GM21381 (cell line): Measurements from ENCODE around the gene PCDHA4.

Experiments
- ATAC-seq: cut with Tn5 transposase; IDR thresholded peaks from one replicate; pipeline ENCODE4 v1.9.1; 2021; ENCODE audit warnings: mild to moderate bottlenecking, moderate library complexity; ENCODE audit not compliant: unreplicated experiment

The PCDHA4 gene

DNA sequence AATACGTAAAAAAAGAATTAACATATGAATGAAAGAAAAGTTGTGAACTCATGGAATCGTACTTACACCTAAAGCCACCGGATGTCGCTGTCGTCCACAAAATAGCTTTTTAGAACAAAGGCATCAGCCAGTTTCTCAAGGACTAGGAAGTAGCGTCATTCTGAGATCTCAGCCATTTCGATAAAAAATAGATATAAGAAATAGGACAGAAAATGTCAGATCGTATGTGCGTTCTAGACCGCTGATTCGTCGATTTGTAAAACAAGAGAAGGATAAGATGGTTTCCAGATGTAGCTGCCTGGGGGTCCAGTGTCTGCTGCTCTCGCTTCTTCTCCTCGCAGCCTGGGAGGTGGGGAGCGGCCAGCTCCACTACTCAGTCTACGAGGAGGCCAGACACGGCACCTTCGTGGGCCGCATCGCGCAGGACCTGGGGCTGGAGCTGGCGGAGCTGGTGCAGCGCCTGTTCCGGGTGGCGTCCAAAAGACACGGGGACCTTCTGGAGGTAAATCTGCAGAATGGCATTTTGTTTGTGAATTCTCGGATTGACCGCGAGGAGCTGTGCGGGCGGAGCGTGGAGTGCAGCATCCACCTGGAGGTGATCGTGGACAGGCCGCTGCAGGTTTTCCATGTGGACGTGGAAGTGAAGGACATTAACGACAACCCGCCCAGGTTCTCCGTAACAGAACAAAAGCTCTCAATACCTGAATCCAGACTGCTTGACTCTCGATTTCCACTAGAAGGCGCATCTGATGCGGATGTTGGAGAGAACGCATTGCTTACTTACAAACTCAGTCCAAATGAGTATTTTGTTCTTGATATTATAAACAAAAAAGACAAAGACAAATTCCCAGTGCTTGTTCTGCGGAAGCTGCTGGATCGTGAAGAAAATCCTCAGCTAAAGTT is 49.2 kb downstream of the PCDHA4 start, which contains the start of gene PCDHA10:
PCDHA10 (plus strand) TSS at position 126 of the 903 bp plus-strand sequence; CDS start at position 278, 152 bp downstream.
- no peak for ATAC-seq

DNA sequence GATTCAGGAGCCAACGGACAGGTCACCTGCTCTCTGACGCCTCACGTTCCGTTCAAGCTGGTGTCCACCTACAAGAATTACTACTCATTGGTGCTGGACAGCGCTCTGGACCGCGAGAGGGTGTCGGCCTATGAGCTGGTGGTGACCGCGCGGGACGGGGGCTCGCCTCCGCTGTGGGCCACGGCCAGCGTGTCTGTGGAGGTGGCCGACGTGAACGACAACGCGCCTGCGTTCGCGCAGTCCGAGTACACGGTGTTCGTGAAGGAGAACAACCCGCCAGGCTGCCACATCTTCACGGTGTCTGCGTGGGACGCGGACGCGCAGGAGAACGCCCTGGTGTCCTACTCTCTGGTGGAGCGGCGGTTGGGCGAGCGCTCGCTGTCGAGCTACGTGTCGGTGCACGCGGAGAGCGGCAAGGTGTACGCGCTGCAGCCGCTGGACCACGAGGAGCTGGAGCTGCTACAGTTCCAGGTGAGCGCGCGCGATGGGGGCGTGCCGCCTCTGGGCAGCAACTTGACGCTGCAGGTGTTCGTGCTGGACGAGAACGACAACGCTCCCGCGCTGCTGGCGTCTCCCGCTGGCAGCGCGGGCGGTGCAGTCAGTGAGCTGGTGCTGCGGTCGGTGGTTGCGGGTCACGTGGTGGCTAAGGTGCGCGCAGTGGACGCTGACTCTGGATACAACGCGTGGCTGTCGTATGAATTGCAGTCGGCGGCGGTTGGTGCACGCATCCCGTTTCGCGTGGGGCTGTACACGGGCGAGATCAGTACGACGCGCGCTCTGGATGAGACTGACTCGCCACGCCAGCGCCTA is 50.5 kb downstream of the PCDHA4 start:
- no peak for ATAC-seq

DNA sequence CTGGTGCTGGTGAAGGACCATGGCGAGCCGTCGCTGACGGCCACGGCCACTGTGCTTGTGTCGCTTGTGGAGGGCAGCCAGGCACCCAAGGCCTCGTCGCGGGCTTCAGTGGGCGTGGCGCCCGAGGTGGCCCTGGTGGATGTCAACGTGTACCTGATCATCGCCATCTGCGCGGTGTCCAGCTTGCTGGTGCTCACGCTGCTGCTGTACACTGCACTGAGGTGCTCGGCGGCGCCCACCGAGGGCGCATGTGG is 51.0 kb downstream of the PCDHA4 start:
- no peak for ATAC-seq

DNA sequence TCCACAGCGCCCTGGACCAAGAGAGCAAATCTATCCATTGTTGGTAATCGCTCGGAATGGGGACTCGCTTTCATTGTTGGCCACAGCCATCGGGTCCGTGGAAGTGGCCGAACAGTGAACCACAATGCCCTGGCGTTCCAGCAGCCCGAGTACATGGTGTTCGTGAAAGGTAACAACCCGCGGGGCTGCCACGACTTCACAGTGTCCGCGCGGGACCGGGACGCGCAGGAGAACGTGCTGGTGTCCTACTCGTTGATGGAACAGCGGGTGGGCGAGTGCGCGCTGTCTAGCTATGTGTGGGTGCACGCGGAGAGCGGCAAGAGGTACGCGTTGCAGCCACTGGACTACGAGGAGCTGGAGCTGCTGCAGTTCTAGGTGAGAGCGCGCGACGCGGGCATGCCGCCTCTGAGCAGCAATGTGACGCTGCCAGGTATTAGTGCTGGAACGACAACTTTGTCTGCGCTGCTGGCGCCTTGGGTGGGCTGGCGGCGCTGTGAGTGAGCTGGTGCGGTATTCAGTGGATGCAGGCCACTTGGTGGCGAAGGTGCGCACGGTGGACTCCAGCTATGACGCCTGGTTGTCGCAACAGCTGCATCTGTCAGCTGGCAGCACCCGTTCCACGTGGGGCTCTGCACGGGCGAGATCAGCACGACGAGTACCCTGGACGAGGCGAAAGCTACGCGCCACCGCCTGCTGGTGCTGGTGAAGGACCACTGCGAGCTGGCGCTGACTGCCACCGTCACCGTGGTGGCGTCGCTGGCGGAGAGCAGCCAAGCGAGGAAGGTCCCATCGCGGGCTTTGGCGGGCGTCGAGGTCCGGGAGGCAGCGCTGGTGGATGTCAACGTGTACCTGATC is 55.8 kb downstream of the PCDHA4 start:
- no peak for ATAC-seq
